GM23338 (cell line): Measurements from ENCODE around the gene ZCCHC14. TPM values are rescaled to one million over a fixed set of nuclear protein-coding genes. Genes with fewer than 3 reads are reported as not detected.
"Not testable (repeated sequence)": the region's sequence is repeated elsewhere in the genome, so short reads cannot be mapped to it uniquely, and the experiment has no call there.

ENCODE experiments used
- ATAC-seq: fragments of 200-7000 bp; cut with Tn5 transposase; 3 replicates; pipeline ENCODE4 v1.9.1; 2020
- DNase-seq: peaks from one replicate; pipeline ENCODE4 v3.0.0-alpha.2; 2015; ENCODE audit warnings: low spot score
- H2AFZ ChIP-seq: fragments of 200-600 bp; sonication (generic); 2 replicates; pipeline ENCODE4 v1.8.0; 2016; ENCODE audit warnings: antibody characterized with exemption, mild to moderate bottlenecking, moderate library complexity
- H3F3A ChIP-seq: fragments of 200-600 bp; sonication (generic); replicated peaks from 2 replicates; pipeline ENCODE4 v1.8.0; 2017; ENCODE audit warnings: antibody characterized with exemption, mixed run types, low read depth
- H3K27ac ChIP-seq: fragments of 200-600 bp; sonication (generic); 2 replicates; pipeline ENCODE4 v1.6.1; 2016; ENCODE audit warnings: low read depth
- H3K27me3 ChIP-seq: fragments of 200-600 bp; sonication (generic); 2 replicates; pipeline ENCODE4 v1.8.0; 2016; ENCODE audit warnings: mild to moderate bottlenecking, mixed run types, moderate library complexity; ENCODE audit not compliant: insufficient read depth
- H3K36me3 ChIP-seq: fragments of 200-600 bp; sonication (generic); 2 replicates; pipeline ENCODE4 v1.8.0; 2016; ENCODE audit warnings: mild to moderate bottlenecking; ENCODE audit not compliant: insufficient read depth
- H3K4me1 ChIP-seq: fragments of 200-600 bp; sonication (generic); 2 replicates; pipeline ENCODE4 v1.8.0; 2016; ENCODE audit warnings: mild to moderate bottlenecking, moderate library complexity; ENCODE audit not compliant: insufficient read depth
- H3K4me2 ChIP-seq: fragments of 200-600 bp; sonication (generic); 2 replicates; pipeline ENCODE4 v1.7.1; 2017; ENCODE audit warnings: mixed run types
- H3K4me3 ChIP-seq: fragments of 200-600 bp; sonication (generic); 2 replicates; pipeline ENCODE4 v1.6.1; 2016; ENCODE audit warnings: mixed run types
- H3K79me2 ChIP-seq: fragments of 200-600 bp; sonication (generic); replicated peaks from 2 replicates; pipeline ENCODE4 v1.8.0; 2017; ENCODE audit warnings: mild to moderate bottlenecking; ENCODE audit not compliant: insufficient read depth
- H3K9me2 ChIP-seq: fragments of 200-600 bp; sonication (generic); 2 replicates; pipeline ENCODE4 v1.8.0; 2017; ENCODE audit not compliant: insufficient read depth
- H4K20me1 ChIP-seq: fragments of 200-600 bp; sonication (generic); replicated peaks from 2 replicates; pipeline ENCODE4 v1.8.0; 2017; ENCODE audit warnings: mild to moderate bottlenecking; ENCODE audit not compliant: insufficient read depth
- H3K27ac Mint-ChIP-seq: 2 replicates; pipeline ENCODE4 v1.8.0; 2020; ENCODE audit warnings: inconsistent platforms, mild to moderate bottlenecking, moderate library complexity, mixed read lengths
- H3K27me3 Mint-ChIP-seq: 3 replicates; pipeline ENCODE4 v1.8.0; 2022; ENCODE audit warnings: low read depth, mild to moderate bottlenecking, moderate library complexity, mixed read lengths, inconsistent platforms; ENCODE audit not compliant: insufficient read depth, poor library complexity
- H3K36me3 Mint-ChIP-seq: 3 replicates; pipeline ENCODE4 v1.8.0; 2021; ENCODE audit warnings: low read depth, mild to moderate bottlenecking, inconsistent platforms, moderate library complexity, mixed read lengths
- H3K4me1 Mint-ChIP-seq: 3 replicates; pipeline ENCODE4 v1.8.0; 2020; ENCODE audit warnings: mild to moderate bottlenecking, inconsistent platforms, mixed read lengths
- H3K4me3 Mint-ChIP-seq: 3 replicates; pipeline ENCODE4 v1.8.0; 2021; ENCODE audit warnings: moderate library complexity, mild to moderate bottlenecking, inconsistent platforms, mixed read lengths
- H3K9me3 Mint-ChIP-seq: 3 replicates; pipeline ENCODE4 v1.8.0; 2020; ENCODE audit warnings: moderate library complexity, mild to moderate bottlenecking, inconsistent platforms, mixed read lengths
- polyA plus RNA-seq: library from polyadenylated mRNA; unstranded; fragments of >200 nt; fragmentation: Nextera tagmentation; extraction: Ambion mirVana; gene quantifications from 2 replicates; pipeline ENCODE4 v1.2.1, GENCODE V29; 2016
- total RNA-seq: library from RNA; depleted of rRNA; stranded (reverse); fragments of >200 nt; shearing (Covaris generic); gene quantifications from 2 replicates; pipeline ENCODE4 v1.2.3, GENCODE V29; 2014
- TF ChIP-seq, protein P1 (sequence below): fragments of 250-450 bp; sonication (Bioruptor Pico); IDR thresholded peaks from 2 replicates; pipeline ENCODE4 v1.5.0; 2020; ENCODE audit warnings: mild to moderate bottlenecking, moderate library complexity
- TF ChIP-seq, protein P2 (sequence below): IDR thresholded peaks from one replicate; pipeline ENCODE4 v1.6.1; 2018; ENCODE audit warnings: antibody characterized with exemption; ENCODE audit not compliant: unreplicated experiment

ZCCHC14 gene
- total and polyA plus RNA-seq, 2 experiments from 2014 or later: 6.8 to 22.4 TPM

DNA sequence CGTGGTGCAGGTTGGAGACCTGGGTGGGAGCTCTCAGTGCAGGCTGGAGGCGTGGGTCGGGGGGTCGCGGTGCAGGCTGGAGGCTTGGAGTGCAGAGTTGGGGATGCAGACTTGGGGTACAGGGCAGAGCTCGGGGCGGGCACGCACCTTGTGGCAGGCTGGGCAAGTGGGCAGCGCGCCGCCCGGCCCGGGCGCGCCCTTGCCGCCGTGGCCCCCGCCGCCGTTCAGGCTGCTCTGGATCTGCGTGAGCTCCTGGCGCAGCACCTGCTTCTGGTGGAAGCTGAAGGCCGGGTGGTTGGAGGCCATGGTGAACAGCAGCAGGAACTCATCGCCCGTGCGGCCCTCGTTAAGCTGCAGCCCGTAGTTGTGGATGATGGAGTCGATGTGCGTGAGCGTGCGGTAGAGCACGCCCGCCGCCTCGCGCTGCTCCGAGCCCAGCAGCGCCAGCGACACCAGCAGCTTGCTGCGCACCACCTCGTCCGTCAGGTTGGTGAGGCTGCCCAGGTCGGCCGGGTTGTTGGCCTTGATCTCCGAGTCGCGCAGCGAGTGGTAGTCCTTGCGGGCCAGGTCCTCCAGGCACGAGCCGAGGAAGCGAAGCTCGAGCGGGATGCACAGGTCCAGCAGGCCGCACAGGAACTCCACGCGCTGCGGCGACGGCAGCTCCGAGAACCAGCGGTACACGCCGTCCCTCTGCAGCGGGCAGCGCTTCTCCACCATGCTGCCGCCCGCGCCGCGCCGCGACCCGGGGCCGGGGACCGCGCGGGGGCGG is 1.1 kb downstream of the ZCCHC14 start:
- H3K36me3 ChIP-seq: no peaks in the 10 kb centered on the region
- Mint-ChIP-seq H3K27me3 (peaks cover 16% of the 10 kb centered on the region), H3K4me1 (peaks cover 51% of the 10 kb centered on the region), H3K36me3 (peaks cover 3% of the 10 kb centered on the region; the same call in 2 of the 3 replicates), H3K4me3 (peak overlapping the region; percentile 73), H3K27ac (no peak overlapping the region), H3K9me3 (no peaks in the 10 kb centered on the region; the same call in 2 of the 3 replicates)
- peak overlapping the region; percentile 61 for H3K4me3 ChIP-seq
- no peak overlapping the region for H2AFZ ChIP-seq
- no peak overlapping the region for H3K27ac ChIP-seq
- DNase-seq (peak; percentile 35), ATAC-seq (peak; percentile 10)
- H3F3A ChIP-seq: no peaks in the 10 kb centered on the region
- peaks cover 21% of the 10 kb centered on the region for H3K4me1 ChIP-seq
- peaks cover 42% of the 10 kb centered on the region for H3K79me2 ChIP-seq
- peak overlapping the region; percentile 83 for H3K4me2 ChIP-seq
- H3K9me2 ChIP-seq: no peaks in the 10 kb centered on the region
- peaks cover 41% of the 10 kb centered on the region for H4K20me1 ChIP-seq
- peaks cover 14% of the 10 kb centered on the region for H3K27me3 ChIP-seq
- TF ChIP-seq, protein P1, sequence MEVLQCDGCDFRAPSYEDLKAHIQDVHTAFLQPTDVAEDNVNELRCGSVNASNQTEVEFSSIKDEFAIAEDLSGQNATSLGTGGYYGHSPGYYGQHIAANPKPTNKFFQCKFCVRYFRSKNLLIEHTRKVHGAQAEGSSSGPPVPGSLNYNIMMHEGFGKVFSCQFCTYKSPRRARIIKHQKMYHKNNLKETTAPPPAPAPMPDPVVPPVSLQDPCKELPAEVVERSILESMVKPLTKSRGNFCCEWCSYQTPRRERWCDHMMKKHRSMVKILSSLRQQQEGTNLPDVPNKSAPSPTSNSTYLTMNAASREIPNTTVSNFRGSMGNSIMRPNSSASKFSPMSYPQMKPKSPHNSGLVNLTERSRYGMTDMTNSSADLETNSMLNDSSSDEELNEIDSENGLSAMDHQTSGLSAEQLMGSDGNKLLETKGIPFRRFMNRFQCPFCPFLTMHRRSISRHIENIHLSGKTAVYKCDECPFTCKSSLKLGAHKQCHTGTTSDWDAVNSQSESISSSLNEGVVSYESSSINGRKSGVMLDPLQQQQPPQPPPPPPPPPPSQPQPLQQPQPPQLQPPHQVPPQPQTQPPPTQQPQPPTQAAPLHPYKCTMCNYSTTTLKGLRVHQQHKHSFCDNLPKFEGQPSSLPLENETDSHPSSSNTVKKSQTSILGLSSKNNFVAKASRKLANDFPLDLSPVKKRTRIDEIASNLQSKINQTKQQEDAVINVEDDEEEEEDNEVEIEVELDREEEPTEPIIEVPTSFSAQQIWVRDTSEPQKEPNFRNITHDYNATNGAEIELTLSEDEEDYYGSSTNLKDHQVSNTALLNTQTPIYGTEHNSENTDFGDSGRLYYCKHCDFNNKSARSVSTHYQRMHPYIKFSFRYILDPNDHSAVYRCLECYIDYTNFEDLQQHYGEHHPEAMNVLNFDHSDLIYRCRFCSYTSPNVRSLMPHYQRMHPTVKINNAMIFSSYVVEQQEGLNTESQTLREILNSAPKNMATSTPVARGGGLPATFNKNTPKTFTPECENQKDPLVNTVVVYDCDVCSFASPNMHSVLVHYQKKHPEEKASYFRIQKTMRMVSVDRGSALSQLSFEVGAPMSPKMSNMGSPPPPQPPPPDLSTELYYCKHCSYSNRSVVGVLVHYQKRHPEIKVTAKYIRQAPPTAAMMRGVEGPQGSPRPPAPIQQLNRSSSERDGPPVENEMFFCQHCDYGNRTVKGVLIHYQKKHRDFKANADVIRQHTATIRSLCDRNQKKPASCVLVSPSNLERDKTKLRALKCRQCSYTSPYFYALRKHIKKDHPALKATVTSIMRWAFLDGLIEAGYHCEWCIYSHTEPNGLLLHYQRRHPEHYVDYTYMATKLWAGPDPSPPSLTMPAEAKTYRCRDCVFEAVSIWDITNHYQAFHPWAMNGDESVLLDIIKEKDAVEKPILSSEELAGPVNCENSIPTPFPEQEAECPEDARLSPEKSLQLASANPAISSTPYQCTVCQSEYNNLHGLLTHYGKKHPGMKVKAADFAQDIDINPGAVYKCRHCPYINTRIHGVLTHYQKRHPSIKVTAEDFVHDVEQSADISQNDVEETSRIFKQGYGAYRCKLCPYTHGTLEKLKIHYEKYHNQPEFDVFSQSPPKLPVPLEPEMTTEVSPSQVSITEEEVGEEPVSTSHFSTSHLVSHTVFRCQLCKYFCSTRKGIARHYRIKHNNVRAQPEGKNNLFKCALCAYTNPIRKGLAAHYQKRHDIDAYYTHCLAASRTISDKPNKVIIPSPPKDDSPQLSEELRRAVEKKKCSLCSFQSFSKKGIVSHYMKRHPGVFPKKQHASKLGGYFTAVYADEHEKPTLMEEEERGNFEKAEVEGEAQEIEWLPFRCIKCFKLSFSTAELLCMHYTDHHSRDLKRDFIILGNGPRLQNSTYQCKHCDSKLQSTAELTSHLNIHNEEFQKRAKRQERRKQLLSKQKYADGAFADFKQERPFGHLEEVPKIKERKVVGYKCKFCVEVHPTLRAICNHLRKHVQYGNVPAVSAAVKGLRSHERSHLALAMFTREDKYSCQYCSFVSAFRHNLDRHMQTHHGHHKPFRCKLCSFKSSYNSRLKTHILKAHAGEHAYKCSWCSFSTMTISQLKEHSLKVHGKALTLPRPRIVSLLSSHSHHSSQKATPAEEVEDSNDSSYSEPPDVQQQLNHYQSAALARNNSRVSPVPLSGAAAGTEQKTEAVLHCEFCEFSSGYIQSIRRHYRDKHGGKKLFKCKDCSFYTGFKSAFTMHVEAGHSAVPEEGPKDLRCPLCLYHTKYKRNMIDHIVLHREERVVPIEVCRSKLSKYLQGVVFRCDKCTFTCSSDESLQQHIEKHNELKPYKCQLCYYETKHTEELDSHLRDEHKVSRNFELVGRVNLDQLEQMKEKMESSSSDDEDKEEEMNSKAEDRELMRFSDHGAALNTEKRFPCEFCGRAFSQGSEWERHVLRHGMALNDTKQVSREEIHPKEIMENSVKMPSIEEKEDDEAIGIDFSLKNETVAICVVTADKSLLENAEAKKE (CRISPR knock-in tag): no peak
- TF ChIP-seq, protein P2, sequence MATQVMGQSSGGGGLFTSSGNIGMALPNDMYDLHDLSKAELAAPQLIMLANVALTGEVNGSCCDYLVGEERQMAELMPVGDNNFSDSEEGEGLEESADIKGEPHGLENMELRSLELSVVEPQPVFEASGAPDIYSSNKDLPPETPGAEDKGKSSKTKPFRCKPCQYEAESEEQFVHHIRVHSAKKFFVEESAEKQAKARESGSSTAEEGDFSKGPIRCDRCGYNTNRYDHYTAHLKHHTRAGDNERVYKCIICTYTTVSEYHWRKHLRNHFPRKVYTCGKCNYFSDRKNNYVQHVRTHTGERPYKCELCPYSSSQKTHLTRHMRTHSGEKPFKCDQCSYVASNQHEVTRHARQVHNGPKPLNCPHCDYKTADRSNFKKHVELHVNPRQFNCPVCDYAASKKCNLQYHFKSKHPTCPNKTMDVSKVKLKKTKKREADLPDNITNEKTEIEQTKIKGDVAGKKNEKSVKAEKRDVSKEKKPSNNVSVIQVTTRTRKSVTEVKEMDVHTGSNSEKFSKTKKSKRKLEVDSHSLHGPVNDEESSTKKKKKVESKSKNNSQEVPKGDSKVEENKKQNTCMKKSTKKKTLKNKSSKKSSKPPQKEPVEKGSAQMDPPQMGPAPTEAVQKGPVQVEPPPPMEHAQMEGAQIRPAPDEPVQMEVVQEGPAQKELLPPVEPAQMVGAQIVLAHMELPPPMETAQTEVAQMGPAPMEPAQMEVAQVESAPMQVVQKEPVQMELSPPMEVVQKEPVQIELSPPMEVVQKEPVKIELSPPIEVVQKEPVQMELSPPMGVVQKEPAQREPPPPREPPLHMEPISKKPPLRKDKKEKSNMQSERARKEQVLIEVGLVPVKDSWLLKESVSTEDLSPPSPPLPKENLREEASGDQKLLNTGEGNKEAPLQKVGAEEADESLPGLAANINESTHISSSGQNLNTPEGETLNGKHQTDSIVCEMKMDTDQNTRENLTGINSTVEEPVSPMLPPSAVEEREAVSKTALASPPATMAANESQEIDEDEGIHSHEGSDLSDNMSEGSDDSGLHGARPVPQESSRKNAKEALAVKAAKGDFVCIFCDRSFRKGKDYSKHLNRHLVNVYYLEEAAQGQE: no peak

DNA sequence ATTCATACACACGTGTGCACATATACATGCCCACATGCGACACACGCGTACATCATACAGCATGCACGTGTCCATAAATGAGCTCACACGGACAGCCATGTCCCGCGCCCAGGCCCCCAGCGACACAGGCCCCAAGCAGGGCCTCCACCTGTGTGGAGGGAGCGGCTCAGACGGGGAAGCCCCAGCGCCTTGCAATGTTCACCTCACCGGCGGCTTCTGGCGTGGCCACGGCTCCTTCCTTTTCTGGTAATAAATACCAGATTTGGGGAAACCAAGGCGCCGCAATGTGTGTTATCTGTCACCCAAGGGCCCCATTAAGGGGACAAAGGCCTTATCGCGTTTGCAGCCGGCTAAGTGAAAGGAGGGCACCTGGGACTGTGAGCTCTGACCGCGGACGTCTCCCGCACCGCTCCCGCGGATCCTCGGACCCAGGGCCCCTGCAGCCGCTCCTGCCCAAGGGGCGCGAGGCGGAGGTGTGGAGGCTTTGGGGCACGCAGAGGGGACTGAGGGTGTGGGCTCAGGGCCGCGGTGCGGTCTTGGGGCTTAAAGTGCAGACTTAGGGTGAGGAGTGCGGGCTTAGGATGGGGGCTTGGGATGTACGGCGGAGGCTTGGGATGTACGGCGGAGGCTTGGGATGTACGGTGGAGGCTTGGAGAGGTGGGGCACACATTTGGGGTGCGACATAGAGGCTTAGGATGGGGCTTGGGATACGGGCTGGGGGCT is 1.9 kb downstream of the ZCCHC14 start:
- not testable (repeated sequence) for H3K36me3 Mint-ChIP-seq, H3K27ac ChIP-seq, H3K36me3 ChIP-seq, H3K27ac Mint-ChIP-seq, H2AFZ ChIP-seq, H3F3A ChIP-seq, H3K9me3 Mint-ChIP-seq, H3K9me2 ChIP-seq
- Histone ChIP-seq H3K4me3 (peak overlapping the region; percentile 61), H3K79me2 (peaks cover 50% of the 10 kb centered on the region), H4K20me1 (peaks cover 43% of the 10 kb centered on the region), H3K4me1 (peaks cover 21% of the 10 kb centered on the region), H3K4me2 (peak overlapping the region; percentile 83), H3K27me3 (peaks cover 14% of the 10 kb centered on the region)
- Mint-ChIP-seq H3K27me3 (peaks cover 16% of the 10 kb centered on the region), H3K4me3 (peak overlapping the region; percentile 73), H3K4me1 (peaks cover 55% of the 10 kb centered on the region)
- ATAC-seq (peak; percentile 13), DNase-seq (peak; percentile 44)
